Activated naive CD4-positive, alpha-beta T cell treated with anti-CD3 and anti-CD28 coated beads, Interleukin-2, amount 50 U/mL, for 72 hours (primary cell): Measurements from ENCODE around the gene SUSD6. TPM values are rescaled to one million over a fixed set of nuclear protein-coding genes. Genes with fewer than 3 reads are reported as not detected.
A peak's percentile ranks its signal among the peaks of the same experiment; 100 is the strongest.
"Not testable (repeated sequence)": the region's sequence is repeated elsewhere in the genome, so short reads cannot be mapped to it uniquely, and the experiment has no call there.

Source experiments
- ATAC-seq, 2 donors: fragments of 150-1000 bp; cut with Tn5 transposase; 2 replicates each; pipeline ENCODE4 v1.10.0; 2021; ENCODE audit warnings: mild to moderate bottlenecking in 2 of 2, moderate library complexity in 2 of 2
- DNase-seq, 2 donors: peaks; one replicate each; pipeline ENCODE4 v3.0.0; 2021 to 2022; ENCODE audit warnings: low spot score in 2 of 2
- H3K27ac Mint-ChIP-seq, 2 donors: one replicate each; pipeline ENCODE4 v1.8.0; 2022; ENCODE audit warnings: mild to moderate bottlenecking in 2 of 2, mixed read lengths in 2 of 2
- H3K36me3 Mint-ChIP-seq, 2 donors: one replicate each; pipeline ENCODE4 v1.8.0; 2022; ENCODE audit warnings: mixed read lengths in 2 of 2
- H3K9me3 Mint-ChIP-seq, 2 donors: one replicate each; pipeline ENCODE4 v1.8.0; 2022; ENCODE audit warnings: mixed read lengths in 2 of 2
- total RNA-seq, 2 donors: library from RNA; stranded (reverse); gene quantifications; one replicate each; pipeline ENCODE4 v1.2.3, GENCODE V29; 2022

SUSD6 gene
- total RNA-seq, 2 donors from 2014 or later: 54.1 to 98.6 TPM

GRCh38 chr14:69687606-69688298, 76.4 kb downstream of the SUSD6 start:
- no peaks in the 10 kb centered on the region for H3K9me3 Mint-ChIP-seq
- DNase-seq: no peak
- peak overlapping the region in 1 of 2 donors; percentile 72 for H3K27ac Mint-ChIP-seq
- peaks cover 5 to 71% of the 10 kb centered on the region in 2 donors for H3K36me3 Mint-ChIP-seq
- no peak for ATAC-seq

DNA sequence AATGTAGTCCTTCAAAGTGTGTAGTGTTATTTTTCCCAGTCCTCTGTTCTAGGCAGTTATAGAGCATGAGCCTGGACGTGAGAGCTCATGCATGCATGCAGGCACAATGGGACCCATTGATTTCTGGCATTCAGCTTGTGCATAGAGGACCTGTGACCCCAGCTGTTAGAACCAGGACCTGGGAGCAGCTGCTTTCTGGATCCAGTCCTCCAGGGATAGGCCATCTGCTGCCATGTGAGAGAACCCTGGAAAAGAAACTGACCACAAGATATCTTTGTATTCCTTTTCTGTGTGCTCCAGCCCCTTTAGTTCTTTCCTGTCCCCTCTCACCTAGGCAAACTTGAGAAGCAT, 76.9 kb downstream of the SUSD6 start:
- H3K27ac Mint-ChIP-seq: peak overlapping the region in 1 of 2 donors; percentile 72
- ATAC-seq (no peak), DNase-seq (no peak)
- no peaks in the 10 kb centered on the region for H3K9me3 Mint-ChIP-seq
- H3K36me3 Mint-ChIP-seq: peaks cover 5 to 67% of the 10 kb centered on the region in 2 donors

- Mint-ChIP-seq H3K9me3 (no peaks in the 10 kb centered on the region), H3K36me3 (peaks cover 5 to 57% of the 10 kb centered on the region in 2 donors), H3K27ac (peak overlapping the region in 1 of 2 donors; percentile 46)
- ATAC-seq (no peak), DNase-seq (no peak)
These were observed 78.6 kb downstream of the SUSD6 start for GRCh38 chr14:69690042-69690441.

- no peaks in the 10 kb centered on the region for H3K9me3 Mint-ChIP-seq
- peak overlapping the region in 1 of 2 donors; percentile 85 for H3K27ac Mint-ChIP-seq
- DNase-seq (no peak), ATAC-seq (no peak)
- H3K36me3 Mint-ChIP-seq: peaks cover 5 to 62% of the 10 kb centered on the region in 2 donors
These were observed 81.2 kb downstream of the SUSD6 start for GRCh38 chr14:69692594-69692993.

DNA sequence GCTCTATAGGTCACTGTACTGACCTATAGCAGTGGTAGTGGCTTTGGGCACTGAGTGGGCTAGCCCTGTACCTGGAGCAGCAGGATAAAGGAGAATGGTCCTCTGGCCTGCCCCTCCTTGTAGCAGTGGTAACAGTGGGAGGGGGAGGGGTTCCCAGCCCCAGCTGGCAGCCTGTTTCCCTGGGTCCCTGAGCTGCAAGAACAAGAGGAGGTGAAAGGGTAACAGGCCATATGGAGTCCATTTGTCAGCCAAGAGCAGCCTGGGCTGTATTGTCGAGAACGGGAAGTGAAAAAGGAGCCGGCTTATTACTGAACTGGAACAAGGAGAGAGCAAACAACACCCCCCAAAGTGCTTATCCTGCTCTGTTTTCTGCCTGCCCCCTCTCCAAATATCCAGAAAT, 81.7 kb downstream of the SUSD6 start:
- peaks cover 5 to 62% of the 10 kb centered on the region in 2 donors for H3K36me3 Mint-ChIP-seq
- no peak for ATAC-seq

DNA sequence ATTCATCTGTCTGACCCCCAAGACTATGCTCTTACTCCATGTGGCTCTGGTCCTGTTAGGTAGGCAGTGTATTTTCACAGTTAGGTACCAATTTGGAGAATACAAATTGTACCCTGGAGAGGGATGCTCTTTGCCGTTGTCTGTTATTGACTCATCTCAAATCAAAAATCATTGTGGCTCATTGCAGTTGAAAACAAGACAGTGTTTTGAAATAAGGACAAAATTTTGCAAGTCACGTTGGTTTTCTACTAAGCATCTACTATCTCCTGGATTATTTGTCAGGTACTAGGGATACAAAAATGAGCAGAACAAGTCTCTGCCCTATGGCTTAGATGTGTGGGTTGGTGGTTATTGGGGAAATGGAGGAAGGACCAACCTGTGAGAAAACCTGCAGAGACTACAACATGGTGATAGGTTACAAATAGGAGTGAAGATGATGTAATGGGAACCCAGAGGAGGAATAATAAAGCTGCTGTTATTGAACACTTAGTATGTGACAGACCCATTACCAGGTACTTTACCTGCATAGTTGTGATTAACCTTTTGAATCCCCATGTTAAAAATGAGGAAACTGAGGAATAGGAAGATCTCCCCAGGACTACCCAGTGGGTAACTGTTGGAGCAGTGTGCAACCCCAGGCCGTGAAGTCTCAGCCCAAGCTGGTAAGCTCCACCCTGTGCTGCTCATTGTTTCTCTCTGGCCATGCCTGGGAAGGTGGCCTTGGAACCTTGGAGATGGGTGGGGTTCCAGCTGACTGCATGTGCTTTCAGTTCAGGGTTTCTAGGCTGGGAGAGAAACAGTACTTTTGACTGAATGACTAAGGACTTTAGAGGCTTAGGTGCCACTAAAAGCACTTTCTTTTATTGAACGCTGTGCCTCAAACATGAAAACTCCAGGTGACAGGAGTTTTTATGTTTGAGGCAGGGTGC, 82.7 kb downstream of the SUSD6 start:
- Mint-ChIP-seq H3K9me3 (no peaks in the 10 kb centered on the region), H3K27ac (peak overlapping the region; percentile 60 to 65), H3K36me3 (peaks cover 2 to 64% of the 10 kb centered on the region in 2 donors)
- ATAC-seq (peak; percentile 15 to 23), DNase-seq (no peak)

More for the DNA sequence above, 81.7 kb downstream of the SUSD6 start:
- H3K9me3 Mint-ChIP-seq: no peaks in the 10 kb centered on the region
- DNase-seq: no peak
- H3K27ac Mint-ChIP-seq: peak overlapping the region in 1 of 2 donors; percentile 72

DNA sequence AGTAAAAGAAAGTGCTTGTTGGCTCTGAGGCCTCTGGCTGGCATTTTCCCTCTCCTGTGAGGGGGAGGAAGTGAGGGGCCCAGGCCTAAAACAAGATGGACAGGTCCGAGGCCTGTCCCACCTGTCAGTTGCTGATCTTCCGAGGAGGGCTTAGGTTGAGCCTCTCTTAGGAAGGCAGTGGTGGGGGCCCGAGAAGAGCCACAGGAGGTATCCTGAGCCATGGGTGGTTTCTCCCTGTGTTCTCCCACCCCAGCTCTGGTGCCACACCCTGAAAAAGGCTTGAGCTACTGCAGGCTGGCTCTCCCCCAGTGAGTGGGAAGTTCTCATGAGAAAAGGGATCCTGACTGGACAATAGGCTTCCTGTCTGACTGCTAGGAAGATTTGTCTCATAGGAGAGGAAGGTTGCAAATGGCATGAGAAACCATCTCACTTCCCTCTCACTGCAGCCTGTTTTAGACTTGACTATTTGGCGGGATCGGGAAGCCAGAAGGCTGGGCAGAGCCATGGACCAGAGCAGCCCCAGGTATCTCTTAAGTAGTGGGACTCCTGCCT, 83.4 kb downstream of the SUSD6 start:
- Mint-ChIP-seq H3K36me3 (peaks cover 0 to 66% of the 10 kb centered on the region in 2 donors), H3K27ac (peak overlapping the region; percentile 60 to 67), H3K9me3 (no peaks in the 10 kb centered on the region)
- no peak for ATAC-seq
- no peak for DNase-seq

- ATAC-seq (peak in 1 of 2 donors; percentile 19), DNase-seq (no peak)
- H3K27ac Mint-ChIP-seq: peak overlapping the region; percentile 60 to 90
- peaks cover 0 to 59% of the 10 kb centered on the region in 2 donors for H3K36me3 Mint-ChIP-seq
- H3K9me3 Mint-ChIP-seq: no peaks in the 10 kb centered on the region
These were observed 84.2 kb downstream of the SUSD6 start for GRCh38 chr14:69695322-69696203.

GRCh38 chr14:69696204-69696527, 84.8 kb downstream of the SUSD6 start:
- no peak for DNase-seq
- Mint-ChIP-seq H3K27ac (peak overlapping the region; percentile 60 to 90), H3K9me3 (no peaks in the 10 kb centered on the region), H3K36me3 (peaks cover 0 to 55% of the 10 kb centered on the region in 2 donors)
- ATAC-seq: no peak

GRCh38 chr14:69696633-69697557, 85.5 kb downstream of the SUSD6 start:
- DNase-seq: no peak

GRCh38 chr14:69698572-69698971, 87.2 kb downstream of the SUSD6 start:
- no peak overlapping the region for H3K27ac Mint-ChIP-seq
- peaks cover 4 to 47% of the 10 kb centered on the region in 2 donors for H3K36me3 Mint-ChIP-seq
- no peaks in the 10 kb centered on the region for H3K9me3 Mint-ChIP-seq
- DNase-seq (no peak), ATAC-seq (no peak)

More at GRCh38 chr14:69696633-69697557, 85.5 kb downstream of the SUSD6 start:
- peak overlapping the region; percentile 60 to 90 for H3K27ac Mint-ChIP-seq
- ATAC-seq: peak; percentile 57 to 81
- H3K9me3 Mint-ChIP-seq: no peaks in the 10 kb centered on the region
- peaks cover 0 to 48% of the 10 kb centered on the region in 2 donors for H3K36me3 Mint-ChIP-seq

- not testable (repeated sequence) for DNase-seq, H3K27ac Mint-ChIP-seq, H3K9me3 Mint-ChIP-seq
- H3K36me3 Mint-ChIP-seq: peaks cover 10 to 54% of the 10 kb centered on the region in 2 donors
- peak in 1 of 2 donors; percentile 7 for ATAC-seq
These were observed 87.8 kb downstream of the SUSD6 start for GRCh38 chr14:69699243-69699642.

DNA sequence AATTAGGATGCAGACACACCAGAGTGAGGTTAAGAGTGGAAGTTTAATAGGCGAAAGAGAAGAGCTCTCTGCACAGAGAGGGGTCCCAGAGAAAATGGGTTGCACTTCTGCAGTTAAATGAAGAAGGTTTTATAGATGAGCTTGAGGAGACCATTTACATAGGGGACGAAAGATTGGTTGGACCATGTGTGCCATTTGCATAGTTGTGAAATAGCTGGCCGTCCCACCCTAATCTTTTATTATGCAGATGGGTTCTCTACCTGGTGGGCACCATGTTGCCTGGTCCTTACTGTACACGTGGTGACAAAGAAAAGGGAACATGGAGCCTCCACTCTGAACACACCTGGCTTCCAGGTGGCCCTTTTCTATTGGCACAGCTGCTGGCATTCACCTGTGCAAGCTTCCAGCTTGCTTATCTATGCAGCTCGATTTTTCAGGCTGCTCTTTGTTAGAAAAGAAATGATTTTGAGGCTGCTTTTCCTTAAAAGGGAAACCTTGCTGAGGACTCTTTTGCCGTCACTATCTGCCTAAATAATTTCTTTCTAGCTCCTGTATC, 88.4 kb downstream of the SUSD6 start:
- DNase-seq (no peak), ATAC-seq (no peak)
- Mint-ChIP-seq H3K27ac (no peak overlapping the region), H3K9me3 (no peaks in the 10 kb centered on the region), H3K36me3 (peaks cover 10 to 59% of the 10 kb centered on the region in 2 donors)

DNA sequence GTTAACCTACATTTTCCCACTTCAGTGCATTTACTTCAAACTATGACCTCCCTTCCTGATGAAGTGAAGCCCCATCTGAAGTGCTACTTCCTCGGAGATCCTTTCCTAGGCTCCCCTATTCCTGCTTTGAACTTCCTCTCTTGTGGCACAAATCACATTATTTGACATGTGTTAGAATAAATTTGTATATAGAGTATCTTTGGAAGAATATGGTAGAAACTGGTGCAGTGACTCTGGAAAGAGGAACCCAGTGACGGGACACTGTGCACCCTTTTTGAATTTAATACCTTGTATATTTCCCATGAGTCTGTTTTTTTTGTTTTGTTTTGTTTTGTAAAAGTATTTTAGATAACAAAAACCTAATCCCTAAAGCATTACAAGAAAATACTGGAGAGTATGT, 89.2 kb downstream of the SUSD6 start:
- no peak for ATAC-seq
- Mint-ChIP-seq H3K36me3 (peaks cover 10 to 59% of the 10 kb centered on the region in 2 donors), H3K9me3 (no peaks in the 10 kb centered on the region), H3K27ac (peak overlapping the region in 1 of 2 donors; percentile 65)
- DNase-seq: no peak

DNA sequence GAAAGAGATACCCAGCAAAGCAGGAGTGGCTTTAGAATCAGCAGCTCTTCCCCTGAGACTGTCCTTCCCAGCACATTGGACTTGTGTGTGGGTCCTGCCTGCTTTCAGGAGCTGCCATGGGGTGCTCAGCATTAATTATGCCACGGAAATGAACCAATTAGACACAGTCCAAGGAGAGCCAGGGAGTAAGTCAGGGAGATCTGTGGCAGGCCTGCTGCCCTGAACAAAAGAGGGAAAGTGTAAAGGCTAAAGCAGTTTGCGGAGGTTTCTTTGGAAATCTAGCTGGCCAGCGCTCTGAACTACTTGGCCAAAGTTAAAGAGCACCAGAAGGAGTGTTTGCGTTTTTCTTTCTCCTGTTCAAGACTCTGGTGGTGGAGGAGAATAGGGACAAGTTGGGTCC, 89.9 kb downstream of the SUSD6 start:
- no peak for ATAC-seq
- Mint-ChIP-seq H3K9me3 (no peaks in the 10 kb centered on the region), H3K27ac (peak overlapping the region in 1 of 2 donors; percentile 65), H3K36me3 (peaks cover 10 to 53% of the 10 kb centered on the region in 2 donors)
- no peak for DNase-seq
